Measurements from ENCODE around the gene PCSK4. TPM values are rescaled to one million over a fixed set of nuclear protein-coding genes. Genes with fewer than 3 reads are reported as not detected.

The PCSK4 gene
- total RNA-seq, 1 donor from 2014 or later: 1.3 TPM

DNA sequence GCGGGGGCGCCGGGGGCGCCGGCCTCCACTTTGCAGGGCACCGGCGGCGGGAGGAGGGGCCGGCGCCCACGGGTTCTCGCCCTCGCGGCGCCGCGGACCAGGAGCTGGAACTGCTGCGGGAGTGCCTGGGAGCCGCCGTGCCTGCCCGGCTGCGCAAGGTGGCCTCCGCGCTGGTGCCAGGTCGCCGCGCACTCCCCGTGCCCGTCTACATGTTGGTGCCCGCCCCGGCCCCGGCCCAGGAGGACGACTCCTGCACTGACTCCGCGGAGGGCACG lies 23.0 kb downstream of the PCSK4 start:
- Histone ChIP-seq H3K27me3 (ENCODE audit: low read depth) (peaks cover 82% of the 10 kb centered on the region), H3K36me3 (no peaks in the 10 kb centered on the region), H3K9me3 (replicated peaks) (no peaks in the 10 kb centered on the region), H3K4me1 (peaks cover 69% of the 10 kb centered on the region), H3K4me3 (peak overlapping the region; percentile 75), H3K27ac (replicated peaks) (no peak overlapping the region)
- no peak for DNase-seq
- intact Hi-C loops (cut with micrococcal nuclease): no loop called here
- TF ChIP-seq, protein P1, sequence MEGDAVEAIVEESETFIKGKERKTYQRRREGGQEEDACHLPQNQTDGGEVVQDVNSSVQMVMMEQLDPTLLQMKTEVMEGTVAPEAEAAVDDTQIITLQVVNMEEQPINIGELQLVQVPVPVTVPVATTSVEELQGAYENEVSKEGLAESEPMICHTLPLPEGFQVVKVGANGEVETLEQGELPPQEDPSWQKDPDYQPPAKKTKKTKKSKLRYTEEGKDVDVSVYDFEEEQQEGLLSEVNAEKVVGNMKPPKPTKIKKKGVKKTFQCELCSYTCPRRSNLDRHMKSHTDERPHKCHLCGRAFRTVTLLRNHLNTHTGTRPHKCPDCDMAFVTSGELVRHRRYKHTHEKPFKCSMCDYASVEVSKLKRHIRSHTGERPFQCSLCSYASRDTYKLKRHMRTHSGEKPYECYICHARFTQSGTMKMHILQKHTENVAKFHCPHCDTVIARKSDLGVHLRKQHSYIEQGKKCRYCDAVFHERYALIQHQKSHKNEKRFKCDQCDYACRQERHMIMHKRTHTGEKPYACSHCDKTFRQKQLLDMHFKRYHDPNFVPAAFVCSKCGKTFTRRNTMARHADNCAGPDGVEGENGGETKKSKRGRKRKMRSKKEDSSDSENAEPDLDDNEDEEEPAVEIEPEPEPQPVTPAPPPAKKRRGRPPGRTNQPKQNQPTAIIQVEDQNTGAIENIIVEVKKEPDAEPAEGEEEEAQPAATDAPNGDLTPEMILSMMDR (IDR thresholded peaks at IDR 0.05; ENCODE audit: borderline replicate concordance): no peak

DNA sequence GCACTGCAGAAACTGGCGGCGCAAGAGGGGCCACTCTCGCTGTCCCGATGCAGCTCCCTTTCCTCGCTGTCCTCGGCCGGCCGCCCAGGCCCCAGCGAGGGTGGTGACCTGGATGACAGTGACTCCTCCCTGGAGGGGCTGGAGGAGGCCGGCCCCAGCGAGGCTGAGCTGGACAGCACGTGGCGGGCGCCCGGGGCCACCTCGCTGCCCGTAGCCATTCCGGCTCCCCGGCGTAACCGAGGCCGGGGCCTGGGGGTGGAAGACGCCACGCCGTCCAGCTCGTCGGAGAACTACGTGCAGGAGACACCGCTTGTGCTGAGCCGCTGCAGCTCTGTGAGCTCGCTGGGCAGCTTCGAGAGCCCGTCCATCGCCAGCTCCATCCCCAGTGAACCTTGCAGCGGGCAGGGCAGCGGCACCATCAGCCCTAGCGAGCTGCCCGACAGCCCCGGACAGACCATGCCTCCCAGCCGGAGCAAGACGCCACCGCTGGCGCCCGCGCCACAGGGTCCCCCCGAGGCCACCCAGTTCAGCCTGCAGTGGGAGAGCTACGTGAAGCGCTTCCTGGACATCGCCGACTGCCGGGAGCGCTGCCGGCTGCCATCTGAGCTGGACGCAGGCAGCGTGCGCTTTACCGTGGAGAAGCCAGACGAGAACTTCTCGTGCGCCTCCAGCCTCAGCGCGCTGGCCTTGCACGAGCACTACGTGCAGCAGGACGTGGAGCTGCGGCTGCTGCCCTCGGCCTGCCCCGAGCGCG lies 23.5 kb downstream of the PCSK4 start:
- TF ChIP-seq, protein P1 (IDR thresholded peaks at IDR 0.05; ENCODE audit: borderline replicate concordance): no peak
- DNase-seq: no peak
- Histone ChIP-seq H3K36me3 (no peaks in the 10 kb centered on the region), H3K4me3 (peak overlapping the region; percentile 75), H3K4me1 (peaks cover 64% of the 10 kb centered on the region), H3K9me3 (replicated peaks) (no peaks in the 10 kb centered on the region), H3K27ac (replicated peaks) (no peak overlapping the region), H3K27me3 (ENCODE audit: low read depth) (peaks cover 77% of the 10 kb centered on the region)
- intact Hi-C loops (cut with micrococcal nuclease): no loop called here

DNA sequence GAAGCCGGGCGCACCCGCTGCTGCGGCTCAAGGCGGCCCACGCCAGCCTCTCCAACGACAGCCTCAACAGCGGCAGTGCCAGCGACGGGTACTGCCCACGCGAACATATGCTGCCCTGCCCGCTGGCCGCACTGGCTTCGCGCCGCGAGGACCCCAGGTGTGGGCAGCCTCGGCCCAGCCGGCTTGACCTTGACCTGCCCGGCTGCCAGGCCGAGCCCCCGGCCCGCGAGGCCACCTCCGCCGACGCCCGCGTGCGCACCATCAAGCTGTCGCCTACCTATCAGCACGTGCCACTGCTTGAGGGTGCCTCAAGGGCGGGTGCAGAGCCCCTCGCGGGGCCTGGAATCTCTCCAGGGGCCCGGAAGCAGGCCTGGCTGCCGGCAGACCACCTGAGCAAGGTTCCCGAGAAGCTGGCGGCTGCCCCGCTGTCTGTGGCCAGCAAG lies 24.1 kb downstream of the PCSK4 start:
- DNase-seq: no peak
- intact Hi-C loops (cut with micrococcal nuclease): no loop called here
- H3K4me3 ChIP-seq: peak overlapping the region; percentile 42
- no peak overlapping the region for H3K27ac ChIP-seq (replicated peaks)
- H3K9me3 ChIP-seq (replicated peaks): no peaks in the 10 kb centered on the region
- TF ChIP-seq, protein P1 (IDR thresholded peaks at IDR 0.05; ENCODE audit: borderline replicate concordance): no peak
- peaks cover 58% of the 10 kb centered on the region for H3K4me1 ChIP-seq
- peaks cover 71% of the 10 kb centered on the region for H3K27me3 ChIP-seq (ENCODE audit: low read depth)
- peaks cover 3% of the 10 kb centered on the region for H3K36me3 ChIP-seq

DNA sequence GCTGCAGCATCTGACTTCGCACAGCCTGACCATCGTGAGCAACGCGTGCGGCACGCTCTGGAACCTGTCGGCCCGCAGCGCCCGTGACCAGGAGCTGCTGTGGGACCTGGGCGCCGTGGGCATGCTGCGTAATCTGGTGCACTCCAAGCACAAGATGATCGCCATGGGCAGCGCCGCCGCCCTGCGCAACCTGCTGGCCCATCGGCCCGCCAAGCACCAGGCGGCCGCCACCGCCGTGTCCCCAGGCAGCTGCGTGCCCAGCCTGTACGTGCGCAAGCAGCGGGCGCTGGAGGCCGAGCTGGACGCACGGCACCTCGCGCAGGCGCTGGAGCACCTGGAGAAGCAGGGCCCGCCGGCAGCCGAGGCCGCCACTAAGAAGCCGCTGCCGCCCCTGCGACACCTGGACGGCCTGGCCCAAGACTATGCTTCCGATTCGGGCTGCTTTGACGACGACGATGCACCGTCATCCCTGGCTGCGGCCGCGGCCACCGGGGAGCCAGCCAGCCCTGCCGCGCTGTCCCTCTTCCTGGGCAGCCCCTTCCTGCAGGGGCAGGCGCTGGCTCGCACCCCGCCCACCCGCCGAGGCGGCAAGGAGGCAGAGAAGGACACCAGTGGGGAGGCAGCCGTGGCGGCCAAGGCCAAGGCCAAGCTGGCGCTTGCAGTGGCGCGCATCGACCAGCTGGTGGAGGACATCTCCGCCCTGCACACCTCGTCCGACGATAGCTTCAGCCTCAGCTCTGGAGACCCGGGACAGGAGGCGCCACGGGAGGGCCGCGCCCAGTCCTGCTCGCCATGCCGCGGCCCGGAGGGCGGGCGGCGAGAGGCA lies 24.7 kb downstream of the PCSK4 start:
- Histone ChIP-seq H3K36me3 (peaks cover 8% of the 10 kb centered on the region), H3K9me3 (replicated peaks) (no peaks in the 10 kb centered on the region), H3K27ac (replicated peaks) (no peak overlapping the region), H3K4me3 (peak overlapping the region; percentile 42), H3K4me1 (peaks cover 52% of the 10 kb centered on the region), H3K27me3 (ENCODE audit: low read depth) (peaks cover 64% of the 10 kb centered on the region)
- intact Hi-C loops (cut with micrococcal nuclease): no loop called here
- no peak for DNase-seq
- TF ChIP-seq, protein P1 (IDR thresholded peaks at IDR 0.05; ENCODE audit: borderline replicate concordance): peak; percentile 70

DNA sequence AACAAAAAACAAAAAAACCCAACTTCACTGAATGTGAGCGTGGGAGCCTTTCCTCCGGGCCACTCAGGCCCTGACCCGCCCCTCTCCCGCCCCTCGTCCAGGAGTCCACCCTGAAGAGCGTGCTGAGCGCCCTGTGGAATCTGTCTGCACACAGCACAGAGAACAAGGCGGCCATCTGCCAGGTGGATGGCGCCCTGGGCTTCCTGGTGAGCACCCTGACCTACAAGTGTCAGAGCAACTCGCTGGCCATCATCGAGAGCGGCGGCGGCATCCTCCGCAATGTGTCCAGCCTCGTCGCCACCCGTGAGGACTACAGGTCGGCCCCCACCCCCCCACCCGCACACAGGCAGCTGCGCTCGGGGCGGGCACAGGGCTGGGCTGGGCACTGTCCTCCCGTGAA lies 28.3 kb downstream of the PCSK4 start:
- no peak overlapping the region for H3K27ac ChIP-seq (replicated peaks)
- no peak for DNase-seq
- H3K4me1 ChIP-seq: peaks cover 23% of the 10 kb centered on the region
- no peak overlapping the region for H3K4me3 ChIP-seq
- H3K36me3 ChIP-seq: peaks cover 13% of the 10 kb centered on the region
- H3K27me3 ChIP-seq (ENCODE audit: low read depth): peaks cover 49% of the 10 kb centered on the region
- TF ChIP-seq, protein P1 (IDR thresholded peaks at IDR 0.05; ENCODE audit: borderline replicate concordance): no peak
- intact Hi-C loops (cut with micrococcal nuclease): no loop called here
- H3K9me3 ChIP-seq (replicated peaks): no peaks in the 10 kb centered on the region

Measured in left ventricle myocardium inferior (tissue), 1 donor.